ENCODE measurements around the gene PLEKHA7.

The PLEKHA7 gene

GRCh38 chr11:16883174-16883573 is 131.0 kb downstream of the PLEKHA7 start:
- Histone ChIP-seq H3K4me1 (no peaks in the 10 kb centered on the region), H3K9me3 (no peaks in the 10 kb centered on the region), H3K36me3 (no peaks in the 10 kb centered on the region), H3K4me3 (ENCODE audit: low read depth, low read length) (no peak overlapping the region), H3K27me3 (no peaks in the 10 kb centered on the region)
- DNase-seq = no peak
- TF ChIP-seq CTCF (IDR thresholded peaks at IDR 0.05; ENCODE audit: low read depth, low read length) = peak; percentile 15; the same call in 1 of the 2 replicates

DNA sequence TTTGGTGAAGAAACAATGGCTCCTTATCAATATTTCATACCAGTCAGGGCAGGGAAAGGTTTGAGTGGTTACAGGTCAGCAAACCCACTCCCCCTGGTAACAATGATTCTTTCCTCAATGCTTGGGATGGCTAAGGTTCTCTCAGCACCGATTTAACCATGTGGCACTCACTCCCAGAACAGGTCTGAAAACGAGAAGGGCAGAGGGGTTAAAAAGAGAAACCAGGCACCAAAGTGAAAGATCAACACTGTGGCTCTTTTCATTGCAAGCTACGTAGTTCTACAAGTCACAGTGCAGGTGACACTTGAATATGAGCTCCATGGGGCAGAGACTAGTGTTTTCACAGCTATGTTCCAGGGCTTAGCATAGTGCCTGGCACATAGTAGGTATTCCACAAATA is 132.4 kb downstream of the PLEKHA7 start:
- H3K4me3 ChIP-seq (ENCODE audit: low read depth, low read length) = no peak overlapping the region
- no peaks in the 10 kb centered on the region for H3K36me3 ChIP-seq
- no peaks in the 10 kb centered on the region for H3K9me3 ChIP-seq
- TF ChIP-seq CTCF (IDR thresholded peaks at IDR 0.05; ENCODE audit: low read depth, low read length) = no peak
- DNase-seq = no peak
- no peaks in the 10 kb centered on the region for H3K4me1 ChIP-seq
- H3K27me3 ChIP-seq = no peaks in the 10 kb centered on the region

DNA sequence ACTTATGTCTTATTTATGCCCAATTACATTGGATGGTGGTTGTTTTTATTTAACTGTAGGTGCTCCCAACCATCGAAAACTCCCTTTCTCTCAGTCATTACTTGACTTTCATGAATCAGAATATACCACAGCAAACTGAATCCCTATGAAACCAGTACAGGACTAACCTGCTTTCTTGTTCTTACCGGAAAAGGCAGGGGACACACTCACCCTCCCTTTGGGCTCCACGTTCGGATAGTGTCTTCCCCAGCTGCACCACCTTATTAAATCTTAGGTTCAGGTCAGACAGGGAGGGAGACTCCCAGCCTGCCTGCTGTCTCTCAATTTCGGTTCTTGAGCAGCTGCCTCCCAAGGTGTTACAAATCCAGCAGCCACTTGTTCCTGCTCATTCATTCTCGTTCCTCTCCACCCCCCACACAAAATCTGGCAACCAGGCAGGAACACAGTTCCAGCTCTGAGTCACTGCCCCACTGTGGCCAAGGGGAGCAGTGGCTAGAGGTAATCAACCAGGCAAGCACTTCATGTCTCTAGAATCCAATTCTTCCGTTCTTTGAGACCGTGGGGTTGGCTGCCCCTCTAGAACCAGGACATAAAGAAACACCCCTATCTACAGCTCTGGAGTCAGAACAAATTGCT is 133.0 kb downstream of the PLEKHA7 start:
- Histone ChIP-seq H3K9me3 (no peaks in the 10 kb centered on the region), H3K4me1 (no peaks in the 10 kb centered on the region), H3K4me3 (ENCODE audit: low read depth, low read length) (no peak overlapping the region), H3K36me3 (no peaks in the 10 kb centered on the region), H3K27me3 (no peaks in the 10 kb centered on the region)
- no peak for DNase-seq
- no peak for TF ChIP-seq CTCF (IDR thresholded peaks at IDR 0.05; ENCODE audit: low read depth, low read length)

- Histone ChIP-seq H3K9me3 (no peaks in the 10 kb centered on the region), H3K4me3 (ENCODE audit: low read depth, low read length) (no peak overlapping the region), H3K36me3 (no peaks in the 10 kb centered on the region), H3K27me3 (no peaks in the 10 kb centered on the region), H3K4me1 (no peaks in the 10 kb centered on the region)
- no peak for TF ChIP-seq CTCF (IDR thresholded peaks at IDR 0.05; ENCODE audit: low read depth, low read length)
- DNase-seq = no peak
Observed at GRCh38 chr11:16880184-16880801, 133.9 kb downstream of the PLEKHA7 start.

DNA sequence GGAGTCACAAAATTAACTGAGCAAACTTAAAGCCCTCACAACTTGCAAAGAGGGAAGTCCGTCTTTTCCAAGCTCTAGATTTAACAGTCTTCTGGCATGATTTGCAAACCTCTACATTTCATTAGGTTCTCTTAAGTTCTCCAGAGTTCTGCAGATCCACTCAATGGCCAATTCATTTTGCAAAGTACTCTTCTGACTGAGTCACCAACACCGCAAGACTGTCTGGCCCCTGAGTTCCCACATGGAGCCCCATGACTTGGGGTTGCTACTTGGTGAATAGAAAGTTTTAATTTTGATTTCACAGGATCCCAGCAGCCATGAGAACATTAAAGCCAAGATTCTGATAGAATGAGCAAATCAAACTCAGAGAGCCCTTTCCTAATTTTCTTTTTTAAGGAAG is 134.5 kb downstream of the PLEKHA7 start:
- Histone ChIP-seq H3K9me3 (no peaks in the 10 kb centered on the region), H3K4me3 (ENCODE audit: low read depth, low read length) (no peak overlapping the region), H3K27me3 (no peaks in the 10 kb centered on the region), H3K4me1 (no peaks in the 10 kb centered on the region), H3K36me3 (no peaks in the 10 kb centered on the region)
- no peak for DNase-seq
- TF ChIP-seq CTCF (IDR thresholded peaks at IDR 0.05; ENCODE audit: low read depth, low read length) = no peak

- no peak for TF ChIP-seq CTCF (IDR thresholded peaks at IDR 0.05; ENCODE audit: low read depth, low read length)
- Histone ChIP-seq H3K36me3 (no peaks in the 10 kb centered on the region), H3K27me3 (no peaks in the 10 kb centered on the region), H3K4me1 (no peaks in the 10 kb centered on the region), H3K4me3 (ENCODE audit: low read depth, low read length) (no peak overlapping the region), H3K9me3 (no peaks in the 10 kb centered on the region)
- no peak for DNase-seq
Observed at GRCh38 chr11:16876837-16877236, 137.4 kb downstream of the PLEKHA7 start.

All from BE2C (cell line).